ENCODE data around the gene PDYN.

The PDYN gene

DNA sequence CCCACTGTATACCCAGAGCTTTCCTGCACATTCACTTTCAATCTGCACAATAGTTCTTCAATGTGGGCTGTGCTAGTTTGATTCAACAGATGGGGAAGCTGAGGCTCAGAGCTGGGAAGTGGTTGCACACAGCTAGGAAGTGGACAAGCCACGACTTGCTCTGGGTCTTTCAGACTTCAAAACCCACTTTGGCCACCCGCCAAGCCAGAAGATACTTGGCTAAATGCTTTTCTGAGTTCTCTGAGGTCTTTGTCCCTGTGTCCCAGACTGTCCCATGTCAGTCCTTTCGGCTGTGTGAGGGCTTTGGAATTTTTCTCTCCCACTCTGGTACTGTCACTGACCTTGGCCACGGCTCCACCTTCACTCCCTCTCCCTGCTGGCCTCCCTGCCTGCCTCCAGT, 10.6 kb downstream of the PDYN start:
- ChIA-PET POLR2A (no interaction called here), CTCF (no interaction called here)
- DNase-seq (ENCODE audit: extremely low spot score), result no peak
- TF ChIP-seq ZNF384 (IDR thresholded peaks at IDR 0.05) (no peak), L3MBTL2 (conservative IDR thresholded peaks at IDR 0.05) (no peak), NFRKB (IDR thresholded peaks at IDR 0.05) (no peak), FOXM1 (IDR thresholded peaks at IDR 0.05; ENCODE audit: borderline replicate concordance) (no peak), TARDBP (IDR thresholded peaks at IDR 0.05) (no peak), ELF4 (IDR thresholded peaks at IDR 0.05) (no peak), CTBP1 (IDR thresholded peaks at IDR 0.05; ENCODE audit: borderline replicate concordance) (no peak), SUZ12 (IDR thresholded peaks at IDR 0.05) (no peak), FOXA1 (IDR thresholded peaks at IDR 0.05) (no peak), ARNT (IDR thresholded peaks at IDR 0.05) (no peak), BHLHE40 (IDR thresholded peaks at IDR 0.05; ENCODE audit: borderline replicate concordance) (no peak), SP1 (IDR thresholded peaks at IDR 0.05) (no peak), LEF1 (IDR thresholded peaks at IDR 0.05; ENCODE audit: borderline replicate concordance) (no peak), FOXK2 (IDR thresholded peaks at IDR 0.05) (no peak), HDGF (IDR thresholded peaks at IDR 0.05; ENCODE audit: borderline replicate concordance) (no peak)
- TF ChIP-seq, protein P1, sequence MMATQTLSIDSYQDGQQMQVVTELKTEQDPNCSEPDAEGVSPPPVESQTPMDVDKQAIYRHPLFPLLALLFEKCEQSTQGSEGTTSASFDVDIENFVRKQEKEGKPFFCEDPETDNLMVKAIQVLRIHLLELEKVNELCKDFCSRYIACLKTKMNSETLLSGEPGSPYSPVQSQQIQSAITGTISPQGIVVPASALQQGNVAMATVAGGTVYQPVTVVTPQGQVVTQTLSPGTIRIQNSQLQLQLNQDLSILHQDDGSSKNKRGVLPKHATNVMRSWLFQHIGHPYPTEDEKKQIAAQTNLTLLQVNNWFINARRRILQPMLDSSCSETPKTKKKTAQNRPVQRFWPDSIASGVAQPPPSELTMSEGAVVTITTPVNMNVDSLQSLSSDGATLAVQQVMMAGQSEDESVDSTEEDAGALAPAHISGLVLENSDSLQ (IDR thresholded peaks at IDR 0.05), result no peak

DNA sequence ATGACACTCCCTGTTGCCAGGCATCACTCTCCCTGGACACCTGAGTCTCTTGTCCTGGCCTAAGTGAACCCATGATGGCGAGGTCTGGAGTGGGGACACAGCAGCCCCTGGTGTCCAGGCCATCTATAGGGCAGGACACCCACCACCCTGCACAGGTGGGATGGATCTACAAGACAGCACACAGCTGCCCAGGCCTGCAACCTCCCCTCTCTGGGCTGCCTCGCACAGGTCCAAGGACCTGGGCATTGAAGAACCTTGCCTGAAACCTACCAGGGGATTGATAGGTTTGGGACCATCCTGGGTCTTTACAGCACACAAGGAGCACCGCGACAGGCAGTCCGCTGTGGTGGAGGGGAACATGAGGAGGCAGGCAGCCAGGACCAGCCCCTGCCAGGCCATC, 11.2 kb downstream of the PDYN start:
- DNase-seq (ENCODE audit: extremely low spot score), result no peak
- TF ChIP-seq SUZ12 (IDR thresholded peaks at IDR 0.05), result no peak
- ChIA-PET CTCF (no interaction called here), POLR2A (no interaction called here)

DNA sequence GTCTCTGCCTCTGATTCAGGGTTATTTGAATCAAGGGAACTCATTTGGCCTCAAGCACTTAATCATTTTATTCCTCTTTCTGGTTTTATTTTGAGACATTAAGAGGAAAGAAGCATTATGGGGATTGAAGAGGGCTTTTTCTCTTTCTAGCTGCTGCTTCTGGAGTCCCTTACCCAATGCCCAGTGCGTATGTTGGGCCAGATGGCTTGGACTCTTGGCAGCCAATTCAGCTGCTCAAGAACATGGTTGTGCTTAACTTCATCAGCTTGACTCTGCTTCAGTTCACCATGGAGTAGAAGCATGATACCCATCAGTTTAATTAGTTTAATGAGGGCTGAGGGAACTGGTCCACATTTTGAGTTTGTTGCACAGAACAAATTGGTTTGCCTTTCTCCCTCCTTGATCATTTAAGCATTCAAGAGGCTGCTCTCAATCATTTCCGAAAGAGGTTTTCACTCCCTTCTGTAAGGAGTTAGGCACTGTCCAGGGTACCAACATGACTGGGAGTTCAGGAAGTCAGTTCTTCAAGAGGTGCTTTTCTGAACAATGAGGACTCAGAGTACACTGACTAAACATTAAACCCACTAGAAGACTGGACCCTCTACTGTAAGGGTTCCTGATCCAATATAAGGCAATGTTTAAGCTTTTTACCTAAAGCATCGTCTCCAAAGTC, 14.6 kb downstream of the PDYN start:
- TF ChIP-seq ELF4 (IDR thresholded peaks at IDR 0.05) (no peak), FOXM1 (IDR thresholded peaks at IDR 0.05; ENCODE audit: borderline replicate concordance) (no peak)
- ChIA-PET POLR2A (no interaction called here), CTCF (interaction anchor here (0.6 kb wide), 1 partner anchor 232 kb away, joined by 4 read pairs; no protein-coding TSS in a partner anchor)
- DNase-seq (ENCODE audit: extremely low spot score), result no peak

DNA sequence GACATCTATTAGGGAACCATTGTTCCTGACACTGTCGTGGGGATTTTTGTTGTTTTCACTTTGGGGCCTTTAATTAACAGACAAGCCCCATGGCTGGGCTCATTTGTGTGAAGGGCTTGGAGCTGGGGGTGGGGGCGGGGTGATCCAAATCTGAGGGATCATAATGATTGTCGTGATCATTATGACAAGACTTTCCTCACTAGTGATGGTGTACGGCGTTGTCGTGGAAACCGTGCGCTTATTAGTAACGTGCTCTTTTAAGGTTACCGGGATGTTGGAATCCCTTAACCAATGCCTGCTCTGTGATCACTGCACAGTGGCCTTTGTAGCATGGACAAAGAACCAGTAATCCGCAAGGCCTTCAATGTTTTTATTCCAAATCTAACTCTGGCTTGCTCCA, 18.6 kb downstream of the PDYN start:
- TF ChIP-seq TARDBP (IDR thresholded peaks at IDR 0.05) (no peak), NFRKB (IDR thresholded peaks at IDR 0.05) (no peak), BHLHE40 (IDR thresholded peaks at IDR 0.05; ENCODE audit: borderline replicate concordance) (no peak), FOXA1 (IDR thresholded peaks at IDR 0.05) (no peak), CTBP1 (IDR thresholded peaks at IDR 0.05; ENCODE audit: borderline replicate concordance) (no peak), FOXK2 (IDR thresholded peaks at IDR 0.05) (no peak), ARNT (IDR thresholded peaks at IDR 0.05) (no peak), SUZ12 (IDR thresholded peaks at IDR 0.05) (no peak), ELF4 (IDR thresholded peaks at IDR 0.05) (no peak), ZNF384 (IDR thresholded peaks at IDR 0.05) (no peak)
- no peak for DNase-seq (ENCODE audit: extremely low spot score)
- ChIA-PET POLR2A (no interaction called here), CTCF (no interaction called here)

DNA sequence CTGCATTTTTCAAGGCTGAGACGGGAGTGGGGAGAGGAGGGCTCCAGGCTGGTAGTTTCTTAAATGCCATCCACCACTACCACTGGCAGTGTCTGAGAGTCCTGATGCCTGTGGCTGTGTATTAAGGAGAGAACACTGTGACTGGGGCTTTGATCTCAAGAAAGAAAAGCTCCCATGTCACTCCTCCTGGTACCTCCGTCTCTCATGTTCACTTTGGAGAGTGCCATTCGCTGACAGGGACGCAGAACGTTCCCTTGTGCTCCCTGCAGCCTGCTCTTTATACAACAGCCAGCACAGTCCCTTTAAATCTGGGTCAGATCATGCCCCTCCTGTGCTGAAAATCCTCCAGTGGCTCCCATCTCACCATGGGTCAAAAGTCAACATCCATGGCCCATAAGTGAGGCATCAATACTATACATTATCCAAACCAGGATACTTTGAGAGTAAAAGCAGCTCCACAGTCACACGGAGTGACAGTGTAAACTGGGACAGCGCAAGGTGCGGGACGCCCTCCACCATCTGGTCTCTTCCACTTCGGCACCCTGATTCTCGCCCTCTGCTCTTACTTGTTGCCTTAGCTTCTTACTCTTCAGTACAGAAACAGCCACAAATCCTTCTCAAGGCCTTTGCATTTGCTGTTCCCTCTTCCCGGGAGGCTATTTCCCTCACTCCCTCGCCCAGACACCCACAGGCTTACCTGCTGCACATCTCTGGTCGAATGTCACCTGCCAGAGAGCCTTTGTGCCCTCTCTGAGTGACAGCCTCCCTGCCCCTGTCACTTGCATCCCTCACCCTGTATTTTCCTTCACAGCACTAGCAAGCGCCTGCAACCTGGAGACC, 20.0 kb downstream of the PDYN start:
- no peak for DNase-seq (ENCODE audit: extremely low spot score)
- CTCF ChIA-PET, result no interaction called here
- POLR2A ChIA-PET, result no interaction called here
- TF ChIP-seq NFRKB (IDR thresholded peaks at IDR 0.05) (no peak), ZNF384 (IDR thresholded peaks at IDR 0.05) (no peak), FOXK2 (IDR thresholded peaks at IDR 0.05) (no peak), ARNT (IDR thresholded peaks at IDR 0.05) (no peak), CTBP1 (IDR thresholded peaks at IDR 0.05; ENCODE audit: borderline replicate concordance) (no peak)

DNA sequence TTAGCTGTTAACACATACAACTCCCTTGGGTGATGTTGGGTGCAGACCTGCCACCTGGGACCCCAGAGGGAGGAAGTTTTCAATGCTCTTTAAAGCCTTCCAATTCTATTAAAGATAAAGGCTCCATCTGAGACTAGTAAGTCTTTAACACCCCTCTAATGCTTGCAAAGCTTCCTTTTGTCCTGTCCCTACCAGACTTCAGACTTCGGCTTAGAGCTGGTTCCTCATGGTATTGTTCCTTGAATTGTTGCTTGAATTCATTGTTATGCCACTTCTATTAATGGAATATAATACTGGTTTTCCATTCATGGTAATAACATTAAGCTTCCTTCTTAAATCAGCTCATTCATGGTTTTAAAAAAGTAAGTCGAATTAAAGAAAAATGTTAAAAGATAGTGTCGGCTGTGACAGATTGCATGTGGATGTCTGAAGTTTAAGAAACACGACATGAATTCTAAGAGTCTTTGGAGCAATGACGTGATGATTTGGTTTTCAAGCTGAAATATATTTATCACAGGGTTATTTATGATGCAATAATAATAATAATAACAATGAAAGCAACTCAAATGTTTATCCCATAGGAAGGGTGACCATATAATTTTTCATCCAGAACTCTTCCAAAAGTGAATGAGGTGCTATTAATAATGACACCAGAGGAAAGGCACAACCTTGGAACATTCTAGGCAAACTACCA, 21.8 kb downstream of the PDYN start:
- ChIA-PET CTCF (interaction anchor here (0.6 to 0.7 kb wide), 2 partner anchors 121 to 200 kb away, joined by 3 to 4 read pairs; no protein-coding TSS in a partner anchor), POLR2A (no interaction called here)
- TF ChIP-seq ZNF384 (IDR thresholded peaks at IDR 0.05), result no peak
- TF ChIP-seq SP1 (IDR thresholded peaks at IDR 0.05), result no peak
- no peak for TF ChIP-seq L3MBTL2 (conservative IDR thresholded peaks at IDR 0.05)
- no peak for TF ChIP-seq BHLHE40 (IDR thresholded peaks at IDR 0.05; ENCODE audit: borderline replicate concordance)
- no peak for TF ChIP-seq FOXK2 (IDR thresholded peaks at IDR 0.05)
- no peak for TF ChIP-seq CTBP1 (IDR thresholded peaks at IDR 0.05; ENCODE audit: borderline replicate concordance)
- TF ChIP-seq LEF1 (IDR thresholded peaks at IDR 0.05; ENCODE audit: borderline replicate concordance), result no peak
- no peak for TF ChIP-seq NFRKB (IDR thresholded peaks at IDR 0.05)
- no peak for TF ChIP-seq SUZ12 (IDR thresholded peaks at IDR 0.05)
- TF ChIP-seq, protein P1 (IDR thresholded peaks at IDR 0.05), result no peak
- TF ChIP-seq HDGF (IDR thresholded peaks at IDR 0.05; ENCODE audit: borderline replicate concordance), result no peak
- no peak for TF ChIP-seq FOXA1 (IDR thresholded peaks at IDR 0.05)
- no peak for TF ChIP-seq TARDBP (IDR thresholded peaks at IDR 0.05)
- no peak for TF ChIP-seq FOXM1 (IDR thresholded peaks at IDR 0.05; ENCODE audit: borderline replicate concordance)
- no peak for DNase-seq (ENCODE audit: extremely low spot score)

Data from HEK293T (cell line).